Stimulated activated memory B cell treated with anti-CD40 and anti-IgM and Interleukin-4, amounts not matched to agents 10 μg/mL and 1 μg/mL and 100 μg/mL, for 72 hours (primary cell): ENCODE measurements around the gene ARHGEF11.

Experiments used
- ATAC-seq: fragments of 150-1000 bp; cut with Tn5 transposase; 2 replicates; pipeline ENCODE4 v1.10.0; 2021
- H3K27ac Mint-ChIP-seq: one replicate; pipeline ENCODE4 v1.8.0; 2022; ENCODE audit warnings: mild to moderate bottlenecking, mixed read lengths
- H3K27me3 Mint-ChIP-seq: one replicate; pipeline ENCODE4 v1.8.0; 2022; ENCODE audit warnings: mixed read lengths
- H3K36me3 Mint-ChIP-seq: one replicate; pipeline ENCODE4 v1.8.0; 2022; ENCODE audit warnings: mixed read lengths
- H3K4me1 Mint-ChIP-seq: one replicate; pipeline ENCODE4 v1.8.0; 2022; ENCODE audit warnings: mixed read lengths
- H3K4me3 Mint-ChIP-seq: one replicate; pipeline ENCODE4 v1.8.0; 2022; ENCODE audit warnings: mild to moderate bottlenecking, moderate library complexity, mixed read lengths
- H3K9me3 Mint-ChIP-seq: one replicate; pipeline ENCODE4 v1.8.0; 2022; ENCODE audit warnings: mixed read lengths

Gene ARHGEF11

DNA sequence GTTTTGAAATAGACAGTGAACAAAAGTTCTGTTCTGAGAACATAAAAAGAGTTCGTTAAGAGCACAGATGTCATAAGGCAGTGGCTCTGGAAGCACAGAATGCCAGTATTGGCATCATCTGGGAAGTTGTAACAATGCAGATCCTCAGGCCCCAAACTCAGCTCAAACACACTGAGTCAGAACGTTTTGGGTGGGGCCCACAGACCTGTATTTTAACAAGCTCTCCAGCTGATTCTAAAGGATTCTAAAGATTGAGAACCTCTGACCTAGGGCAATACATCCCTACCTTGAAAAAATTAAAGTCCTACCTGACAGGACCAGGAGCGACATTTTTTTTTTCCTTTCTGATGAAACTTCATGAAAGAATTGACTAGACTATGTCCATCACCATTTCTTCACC, 13.2 kb downstream of the ARHGEF11 start:
- H3K27me3 Mint-ChIP-seq, result peaks cover 37% of the 10 kb centered on the region
- H3K9me3 Mint-ChIP-seq, result no peaks in the 10 kb centered on the region
- H3K27ac Mint-ChIP-seq, result no peak overlapping the region
- no peak overlapping the region for H3K4me3 Mint-ChIP-seq
- H3K4me1 Mint-ChIP-seq, result no peaks in the 10 kb centered on the region
- H3K36me3 Mint-ChIP-seq, result no peaks in the 10 kb centered on the region
- ATAC-seq, result no peak

DNA sequence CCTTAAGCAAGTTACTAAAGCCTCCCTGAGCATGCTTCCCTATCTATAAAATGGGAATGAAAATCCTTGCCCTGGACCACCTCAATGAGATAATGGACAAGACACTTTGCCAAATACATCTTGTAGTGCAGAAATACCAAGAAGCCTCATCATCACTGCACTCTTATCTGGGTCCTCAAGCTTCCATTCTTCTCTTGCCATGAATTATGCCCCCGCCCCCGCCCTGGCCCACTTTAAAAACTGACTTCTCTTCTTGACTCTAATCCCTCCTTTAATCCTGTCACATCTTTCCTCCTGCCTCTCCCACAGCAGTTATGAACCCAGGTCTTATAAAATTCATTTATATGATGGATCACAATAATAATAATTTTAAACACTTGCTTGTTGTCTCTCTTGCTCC, 14.8 kb downstream of the ARHGEF11 start:
- Mint-ChIP-seq H3K27ac (no peak overlapping the region), H3K27me3 (peaks cover 43% of the 10 kb centered on the region), H3K4me3 (no peak overlapping the region)

DNA sequence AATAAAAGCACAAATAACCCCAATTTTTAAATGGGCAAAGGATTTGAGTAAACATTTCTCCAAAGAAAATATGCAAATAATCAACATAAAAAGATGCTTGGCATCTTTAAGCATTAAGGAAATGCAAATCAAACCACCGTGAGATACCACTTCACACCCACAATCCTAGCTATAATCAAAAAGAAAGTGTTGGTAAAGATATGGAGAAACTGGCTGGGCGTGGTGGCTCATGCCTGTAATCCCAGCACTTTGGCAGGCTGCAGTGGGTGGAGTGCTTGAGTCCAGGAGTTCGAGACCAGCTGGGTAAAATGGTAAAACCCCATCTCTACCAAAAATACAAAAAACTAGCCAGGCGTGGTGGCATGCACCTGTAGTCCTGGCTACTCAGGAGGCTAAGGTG, 16.9 kb downstream of the ARHGEF11 start:
- no peaks in the 10 kb centered on the region for H3K4me1 Mint-ChIP-seq
- no peak overlapping the region for H3K27ac Mint-ChIP-seq
- H3K27me3 Mint-ChIP-seq, result peaks cover 44% of the 10 kb centered on the region
- ATAC-seq, result no peak
- no peak overlapping the region for H3K4me3 Mint-ChIP-seq
- no peaks in the 10 kb centered on the region for H3K9me3 Mint-ChIP-seq
- H3K36me3 Mint-ChIP-seq, result no peaks in the 10 kb centered on the region

More for the DNA sequence above, 14.8 kb downstream of the ARHGEF11 start:
- Mint-ChIP-seq H3K4me1 (no peaks in the 10 kb centered on the region), H3K9me3 (no peaks in the 10 kb centered on the region), H3K36me3 (no peaks in the 10 kb centered on the region)
- no peak for ATAC-seq

DNA sequence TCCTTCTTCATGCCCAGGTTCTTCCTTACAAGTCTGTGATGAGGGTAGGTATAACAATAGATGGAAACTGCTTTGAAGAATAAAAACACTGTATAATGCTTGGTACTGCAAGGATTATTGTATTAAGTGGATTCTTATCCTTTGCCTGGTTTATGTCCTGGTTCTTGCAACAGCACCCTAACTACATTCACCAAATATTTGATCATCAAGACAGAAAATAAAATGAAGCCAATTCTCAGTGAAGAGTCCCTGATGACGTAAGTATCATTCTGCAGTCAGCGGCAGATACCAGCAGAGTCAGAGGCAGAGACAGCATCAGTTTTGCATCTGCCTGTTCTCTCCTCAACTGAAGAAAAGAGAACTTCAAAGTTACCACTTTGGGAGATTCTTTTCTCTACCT, 19.7 kb downstream of the ARHGEF11 start:
- no peaks in the 10 kb centered on the region for H3K36me3 Mint-ChIP-seq
- ATAC-seq, result no peak
- peaks cover 35% of the 10 kb centered on the region for H3K27me3 Mint-ChIP-seq
- H3K4me3 Mint-ChIP-seq, result no peak overlapping the region
- H3K27ac Mint-ChIP-seq, result no peak overlapping the region
- peaks cover 4% of the 10 kb centered on the region for H3K9me3 Mint-ChIP-seq
- no peaks in the 10 kb centered on the region for H3K4me1 Mint-ChIP-seq

DNA sequence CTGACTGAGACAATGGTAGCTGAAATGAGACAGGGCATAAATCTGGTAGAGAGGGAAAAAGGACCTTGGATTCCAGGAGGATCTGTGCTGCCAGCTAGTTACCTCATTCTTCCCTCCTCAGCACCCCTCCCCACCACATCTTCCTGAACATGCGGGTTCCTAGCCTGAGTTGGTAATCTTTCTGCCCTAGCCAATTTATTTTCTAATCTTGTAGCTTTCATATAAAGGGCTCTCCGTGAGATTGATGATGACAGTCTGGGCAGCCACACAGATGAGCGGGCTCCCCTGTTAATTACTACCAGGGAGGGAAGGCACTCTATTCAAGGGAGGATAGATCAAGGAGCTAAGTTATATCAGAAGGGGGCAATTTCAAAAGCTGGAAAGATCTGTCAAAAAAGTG, 20.2 kb downstream of the ARHGEF11 start:
- Mint-ChIP-seq H3K36me3 (no peaks in the 10 kb centered on the region), H3K27ac (no peak overlapping the region), H3K9me3 (peaks cover 6% of the 10 kb centered on the region), H3K27me3 (peaks cover 39% of the 10 kb centered on the region), H3K4me1 (no peaks in the 10 kb centered on the region), H3K4me3 (no peak overlapping the region)
- ATAC-seq, result no peak

DNA sequence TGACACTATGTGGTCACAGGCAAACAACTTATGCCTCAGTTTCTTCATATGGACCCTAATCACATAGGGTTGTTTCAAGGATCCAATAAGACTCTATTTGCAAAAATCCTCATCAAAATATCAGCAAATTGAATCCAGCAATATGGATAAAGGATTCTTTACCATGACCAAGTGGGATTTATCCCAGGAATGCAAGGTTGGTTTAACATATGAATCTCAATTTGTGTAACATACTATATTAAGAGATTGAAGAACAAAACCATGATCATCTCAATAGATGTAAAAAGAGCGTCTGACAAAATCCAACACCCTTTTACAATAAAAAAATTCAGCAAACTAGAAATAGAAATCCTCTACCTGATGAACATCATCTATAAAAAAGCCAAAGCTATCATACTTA, 23.9 kb downstream of the ARHGEF11 start:
- no peak for ATAC-seq
- H3K27ac Mint-ChIP-seq, result no peak overlapping the region

DNA sequence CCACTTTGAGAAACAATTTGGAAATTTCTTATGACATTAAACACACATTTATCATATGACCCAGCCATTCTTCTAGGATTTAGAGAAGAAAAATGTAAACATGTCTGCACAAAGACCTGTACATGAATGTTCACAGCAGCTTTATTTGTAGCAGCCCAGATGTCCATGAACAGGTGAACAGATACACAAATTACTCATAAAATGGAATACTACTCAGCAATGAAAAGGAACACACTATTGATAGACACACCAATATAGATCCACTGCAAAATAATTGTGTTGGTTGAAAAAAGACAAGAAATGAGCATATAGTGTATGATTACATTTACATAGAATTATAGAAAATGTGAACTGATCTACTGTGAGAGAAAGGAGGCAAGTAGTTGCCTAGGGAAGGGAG, 26.1 kb downstream of the ARHGEF11 start:
- Mint-ChIP-seq H3K4me3 (no peak overlapping the region), H3K4me1 (no peaks in the 10 kb centered on the region), H3K27ac (no peak overlapping the region), H3K36me3 (no peaks in the 10 kb centered on the region), H3K9me3 (peaks cover 14% of the 10 kb centered on the region), H3K27me3 (peaks cover 49% of the 10 kb centered on the region)
- no peak for ATAC-seq

More for the DNA sequence above, 23.9 kb downstream of the ARHGEF11 start:
- Mint-ChIP-seq H3K4me3 (no peak overlapping the region), H3K9me3 (peaks cover 14% of the 10 kb centered on the region), H3K36me3 (no peaks in the 10 kb centered on the region), H3K4me1 (no peaks in the 10 kb centered on the region), H3K27me3 (peaks cover 49% of the 10 kb centered on the region)

DNA sequence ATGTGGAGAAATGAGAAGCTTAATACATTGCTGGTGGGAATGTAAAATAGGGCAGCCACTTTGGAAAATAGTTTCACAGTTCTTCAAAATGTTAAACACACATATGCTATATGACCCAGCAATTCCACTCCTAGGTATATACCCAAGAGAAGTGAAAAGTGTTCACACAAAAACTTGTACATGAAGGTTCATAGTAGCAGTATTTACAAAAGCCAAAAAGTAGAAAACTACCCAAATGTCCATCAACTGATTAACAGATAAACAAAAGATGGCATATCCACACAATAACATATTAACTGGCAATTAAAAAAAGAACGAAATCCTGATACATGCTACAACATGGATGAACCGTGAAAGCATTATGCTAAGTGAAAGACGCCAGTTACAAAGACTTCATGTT, 33.7 kb downstream of the ARHGEF11 start:
- Mint-ChIP-seq H3K4me1 (no peaks in the 10 kb centered on the region), H3K27me3 (peaks cover 17% of the 10 kb centered on the region), H3K9me3 (peaks cover 3% of the 10 kb centered on the region), H3K36me3 (no peaks in the 10 kb centered on the region), H3K27ac (no peak overlapping the region), H3K4me3 (no peak overlapping the region)
- no peak for ATAC-seq

DNA sequence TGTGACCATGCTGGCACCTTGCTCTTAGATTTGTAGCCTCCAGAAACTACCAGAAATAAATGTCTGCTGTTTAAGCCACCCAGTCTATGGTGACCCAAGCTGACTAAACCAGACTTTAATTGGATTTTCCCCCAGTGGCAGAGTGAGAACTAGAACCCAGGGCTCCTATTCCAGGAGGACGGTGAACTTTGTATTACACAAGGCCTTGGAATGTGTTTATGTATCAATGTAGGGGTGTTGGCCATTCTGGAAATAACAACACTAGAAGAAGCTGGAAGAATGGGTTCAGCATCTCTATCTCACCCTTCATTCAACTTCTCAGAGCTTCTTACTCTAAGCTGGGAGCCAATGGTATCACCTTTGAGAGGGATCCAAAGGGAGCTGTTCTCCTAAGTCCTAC, 37.0 kb downstream of the ARHGEF11 start:
- H3K27ac Mint-ChIP-seq, result no peak overlapping the region
- no peak overlapping the region for H3K4me3 Mint-ChIP-seq
- no peaks in the 10 kb centered on the region for H3K4me1 Mint-ChIP-seq
- peaks cover 24% of the 10 kb centered on the region for H3K27me3 Mint-ChIP-seq
- ATAC-seq, result no peak
- no peaks in the 10 kb centered on the region for H3K36me3 Mint-ChIP-seq
- peaks cover 3% of the 10 kb centered on the region for H3K9me3 Mint-ChIP-seq

DNA sequence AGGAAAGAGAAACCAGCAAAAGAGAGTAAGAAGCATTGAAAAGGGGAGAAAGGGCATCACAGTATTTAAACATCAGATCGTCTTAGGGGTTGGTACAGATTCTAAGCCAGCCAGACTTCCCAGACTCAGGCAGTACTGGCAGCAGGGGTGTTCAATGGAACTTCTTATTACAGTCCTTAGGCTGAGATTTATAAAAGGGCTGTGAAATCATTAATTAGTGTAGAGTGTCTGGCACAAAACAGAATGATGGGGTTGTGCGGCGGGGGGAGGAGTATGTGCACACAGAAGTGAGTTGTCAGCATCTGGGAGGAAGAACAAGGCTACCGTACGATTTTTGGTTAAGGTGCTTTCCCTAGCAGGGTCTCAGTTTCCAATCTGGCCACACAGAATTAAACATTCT, 38.2 kb downstream of the ARHGEF11 start:
- no peak for ATAC-seq
- Mint-ChIP-seq H3K4me1 (no peaks in the 10 kb centered on the region), H3K27me3 (peaks cover 24% of the 10 kb centered on the region), H3K4me3 (no peak overlapping the region), H3K9me3 (peaks cover 3% of the 10 kb centered on the region), H3K27ac (no peak overlapping the region), H3K36me3 (no peaks in the 10 kb centered on the region)

DNA sequence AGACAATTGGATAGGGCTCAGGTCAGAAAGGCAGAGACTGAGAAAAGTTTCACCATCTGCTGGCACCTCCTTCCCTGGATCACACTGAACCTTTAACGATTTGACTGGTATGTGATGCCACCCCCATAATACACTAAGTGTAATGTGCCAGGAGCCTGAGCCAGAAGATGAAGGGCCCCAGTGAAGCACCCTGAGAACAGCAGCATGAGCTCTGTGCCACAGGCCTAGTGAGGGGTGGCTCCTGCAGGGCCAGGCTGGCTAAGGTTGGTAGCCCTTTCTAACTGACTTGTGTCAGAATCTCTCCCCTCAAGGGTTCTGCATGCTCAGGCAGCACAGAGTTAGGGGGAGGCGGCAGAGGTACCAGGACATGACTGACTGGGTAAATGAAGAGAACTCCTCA, 38.9 kb downstream of the ARHGEF11 start:
- peaks cover 27% of the 10 kb centered on the region for H3K27me3 Mint-ChIP-seq
- no peak overlapping the region for H3K27ac Mint-ChIP-seq
- no peaks in the 10 kb centered on the region for H3K4me1 Mint-ChIP-seq
- ATAC-seq, result peak; percentile 20
- peaks cover 3% of the 10 kb centered on the region for H3K9me3 Mint-ChIP-seq
- H3K4me3 Mint-ChIP-seq, result no peak overlapping the region
- H3K36me3 Mint-ChIP-seq, result no peaks in the 10 kb centered on the region

DNA sequence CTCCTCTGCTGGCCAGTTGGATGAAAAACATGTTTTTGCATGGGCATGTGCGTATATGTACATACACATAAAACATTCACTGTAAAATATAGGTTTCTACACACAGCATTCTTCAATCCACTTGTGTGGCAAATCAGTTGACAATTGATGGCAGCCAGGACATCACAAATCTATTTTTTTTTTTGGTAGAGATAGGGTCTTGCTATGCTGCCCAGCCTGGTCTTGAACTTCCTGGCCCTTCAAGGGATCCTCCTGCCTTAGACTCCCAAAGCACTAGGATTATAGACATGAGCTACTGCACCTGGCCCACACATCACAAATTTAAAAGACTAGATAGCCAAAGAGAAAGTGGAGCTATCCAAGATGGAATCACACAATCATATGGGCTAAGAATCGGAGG, 39.6 kb downstream of the ARHGEF11 start:
- peaks cover 32% of the 10 kb centered on the region for H3K27me3 Mint-ChIP-seq
- H3K36me3 Mint-ChIP-seq, result no peaks in the 10 kb centered on the region
- H3K9me3 Mint-ChIP-seq, result no peaks in the 10 kb centered on the region
- no peaks in the 10 kb centered on the region for H3K4me1 Mint-ChIP-seq
- ATAC-seq, result no peak
- no peak overlapping the region for H3K4me3 Mint-ChIP-seq
- H3K27ac Mint-ChIP-seq, result no peak overlapping the region

DNA sequence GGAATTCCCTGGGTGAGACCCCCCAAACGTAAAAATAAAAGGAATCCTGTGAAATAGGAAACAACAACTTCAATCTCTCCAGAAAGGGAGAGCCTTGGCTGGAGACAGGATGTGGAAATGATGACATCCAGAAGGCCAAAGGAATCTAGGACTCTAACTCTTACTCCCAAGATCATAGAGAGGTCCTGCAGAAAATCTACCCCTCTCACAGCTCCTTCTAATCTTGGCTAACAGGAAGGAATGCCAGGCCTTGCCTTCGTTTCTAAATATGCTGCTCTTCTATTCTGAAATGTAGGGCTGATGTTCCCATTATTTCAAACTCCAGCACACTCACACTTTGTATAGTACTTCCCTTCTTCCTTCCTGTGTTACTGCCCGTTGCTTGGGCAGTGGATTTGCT, 40.7 kb downstream of the ARHGEF11 start:
- peaks cover 32% of the 10 kb centered on the region for H3K27me3 Mint-ChIP-seq
- no peaks in the 10 kb centered on the region for H3K4me1 Mint-ChIP-seq
- no peaks in the 10 kb centered on the region for H3K9me3 Mint-ChIP-seq
- ATAC-seq, result no peak
- no peaks in the 10 kb centered on the region for H3K36me3 Mint-ChIP-seq
- H3K27ac Mint-ChIP-seq, result no peak overlapping the region
- no peak overlapping the region for H3K4me3 Mint-ChIP-seq

DNA sequence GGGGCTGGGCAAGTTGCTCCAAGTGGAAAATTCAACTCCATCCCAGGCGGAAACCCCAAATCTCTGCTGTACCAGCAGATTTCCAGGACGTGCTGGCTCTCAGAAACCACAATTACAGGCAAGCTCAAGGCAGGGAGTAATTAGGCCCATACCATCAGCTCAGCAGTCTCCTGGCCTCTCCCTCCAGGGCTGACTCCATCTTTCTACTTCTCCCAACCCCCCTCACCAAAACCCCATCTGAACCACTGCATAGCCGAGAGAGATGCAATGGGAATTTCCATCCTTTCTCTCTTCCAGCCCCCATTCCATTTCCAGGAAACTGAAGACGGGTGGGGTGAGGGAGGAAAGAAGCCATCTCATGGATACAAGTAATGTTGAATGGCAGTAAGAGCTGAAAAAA, 41.2 kb downstream of the ARHGEF11 start:
- ATAC-seq, result no peak
- Mint-ChIP-seq H3K4me3 (no peak overlapping the region), H3K27ac (no peak overlapping the region), H3K4me1 (no peaks in the 10 kb centered on the region), H3K27me3 (peaks cover 32% of the 10 kb centered on the region), H3K9me3 (no peaks in the 10 kb centered on the region), H3K36me3 (no peaks in the 10 kb centered on the region)

DNA sequence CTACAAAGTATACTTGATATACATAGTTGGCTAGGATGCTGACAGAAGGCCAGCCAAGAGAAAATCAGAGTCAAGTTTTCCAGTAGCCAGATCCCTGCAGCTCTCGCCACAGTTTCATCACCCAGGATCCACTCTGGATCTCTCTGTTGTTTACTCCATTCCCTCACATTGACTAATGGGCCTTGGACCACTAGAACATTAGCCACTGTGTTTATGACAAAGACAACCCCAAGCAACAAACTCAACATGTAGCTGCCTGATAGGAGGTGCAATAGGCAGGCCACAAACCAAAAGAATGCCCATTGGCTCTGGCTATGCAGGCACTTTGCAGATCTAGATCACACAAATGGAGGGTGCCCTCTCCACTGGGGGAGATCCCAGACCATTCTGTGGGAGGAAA, 44.2 kb downstream of the ARHGEF11 start:
- Mint-ChIP-seq H3K36me3 (no peaks in the 10 kb centered on the region), H3K9me3 (no peaks in the 10 kb centered on the region), H3K27me3 (peaks cover 47% of the 10 kb centered on the region), H3K4me1 (no peaks in the 10 kb centered on the region), H3K27ac (no peak overlapping the region), H3K4me3 (no peak overlapping the region)
- no peak for ATAC-seq

DNA sequence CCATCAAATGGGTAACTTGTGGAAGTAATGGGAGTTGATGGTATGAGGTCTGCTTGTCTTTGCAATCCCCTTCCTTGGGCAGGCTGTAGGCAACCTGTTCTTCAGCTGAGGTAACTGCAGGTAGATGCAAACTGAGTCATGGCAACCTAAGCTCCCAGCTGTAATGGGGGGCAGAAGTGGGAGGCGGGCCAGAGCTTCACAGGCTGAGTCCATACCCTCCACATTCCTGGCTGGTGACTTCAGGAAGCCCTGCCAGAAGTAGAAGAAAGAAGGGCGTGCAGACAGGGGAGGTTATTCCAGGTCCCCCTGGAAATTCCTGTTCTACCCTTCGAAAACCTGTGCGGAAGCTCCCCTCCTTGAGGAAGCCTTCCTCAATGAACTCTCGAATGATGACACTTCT, 44.9 kb downstream of the ARHGEF11 start:
- H3K27ac Mint-ChIP-seq, result no peak overlapping the region
- no peaks in the 10 kb centered on the region for H3K9me3 Mint-ChIP-seq
- H3K4me1 Mint-ChIP-seq, result no peaks in the 10 kb centered on the region
- H3K36me3 Mint-ChIP-seq, result no peaks in the 10 kb centered on the region
- no peak overlapping the region for H3K4me3 Mint-ChIP-seq
- ATAC-seq, result no peak
- peaks cover 50% of the 10 kb centered on the region for H3K27me3 Mint-ChIP-seq
